Neuron (in vitro differentiated cells): Measurements from ENCODE around the gene SPTBN5.

ENCODE experiments used
- H2AFZ ChIP-seq: one replicate; pipeline ENCODE4 v1.6.1; 2013; ENCODE audit warnings: low read depth, mild to moderate bottlenecking, inconsistent platforms, low read length, moderate library complexity
- H3K27me3 ChIP-seq: one replicate; pipeline ENCODE4 v1.6.1; 2013; ENCODE audit warnings: low read length; ENCODE audit not compliant: insufficient read depth
- H3K36me3 ChIP-seq: one replicate; pipeline ENCODE4 v1.6.1; 2013; ENCODE audit warnings: low read length; ENCODE audit not compliant: insufficient read depth
- H3K4me1 ChIP-seq: one replicate; pipeline ENCODE4 v1.6.1; 2013; ENCODE audit warnings: low read length; ENCODE audit not compliant: insufficient read depth
- H3K4me3 ChIP-seq: 2 replicates; pipeline ENCODE4 v1.5.1; 2013; ENCODE audit warnings: mild to moderate bottlenecking, low read length, moderate library complexity
- H3K9me3 ChIP-seq: one replicate; pipeline ENCODE4 v1.6.1; 2013; ENCODE audit warnings: low read length

Gene SPTBN5

GRCh38 chr15:41893422-41894250 is at the start of gene SPTBN5:
TSS of gene SPTBN5 (minus strand) at chr15:41894053. CDS start at chr15:41893497, 556 bp downstream.
- peaks cover 2% of the 10 kb centered on the region for H3K4me1 ChIP-seq
- no peak within 1 kb of the TSS for H3K4me3 ChIP-seq
- H3K27me3 ChIP-seq: no peaks in the 10 kb centered on the region
- no peaks in the 10 kb centered on the region for H3K9me3 ChIP-seq
- H2AFZ ChIP-seq: no peak within 1 kb of the TSS
- no peaks in the 10 kb centered on the region for H3K36me3 ChIP-seq

DNA sequence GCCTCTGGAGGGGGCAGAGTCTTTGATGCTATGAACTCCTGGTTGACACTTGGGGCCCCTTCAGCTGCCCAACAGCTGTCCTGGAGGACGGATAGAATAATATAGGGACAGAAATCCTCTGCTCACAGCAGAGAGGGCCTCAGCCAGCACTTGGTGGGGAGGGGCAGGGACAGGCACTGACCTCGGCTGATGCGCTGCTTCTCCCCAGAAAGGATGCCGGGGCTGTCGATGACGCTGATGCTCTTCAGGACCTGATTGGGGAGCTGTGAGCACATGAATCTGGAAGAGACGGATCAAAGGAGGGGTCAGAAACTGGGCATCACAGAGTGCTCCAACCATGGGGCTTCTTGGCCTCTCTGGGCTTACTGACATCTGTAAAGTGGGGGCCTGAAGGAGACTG is 49.0 kb upstream of the SPTBN5 start:
- no peak overlapping the region for H2AFZ ChIP-seq
- H3K4me3 ChIP-seq: no peak overlapping the region
- H3K9me3 ChIP-seq: no peaks in the 10 kb centered on the region
- peaks cover 20% of the 10 kb centered on the region for H3K4me1 ChIP-seq
- H3K36me3 ChIP-seq: no peaks in the 10 kb centered on the region
- H3K27me3 ChIP-seq: no peaks in the 10 kb centered on the region

DNA sequence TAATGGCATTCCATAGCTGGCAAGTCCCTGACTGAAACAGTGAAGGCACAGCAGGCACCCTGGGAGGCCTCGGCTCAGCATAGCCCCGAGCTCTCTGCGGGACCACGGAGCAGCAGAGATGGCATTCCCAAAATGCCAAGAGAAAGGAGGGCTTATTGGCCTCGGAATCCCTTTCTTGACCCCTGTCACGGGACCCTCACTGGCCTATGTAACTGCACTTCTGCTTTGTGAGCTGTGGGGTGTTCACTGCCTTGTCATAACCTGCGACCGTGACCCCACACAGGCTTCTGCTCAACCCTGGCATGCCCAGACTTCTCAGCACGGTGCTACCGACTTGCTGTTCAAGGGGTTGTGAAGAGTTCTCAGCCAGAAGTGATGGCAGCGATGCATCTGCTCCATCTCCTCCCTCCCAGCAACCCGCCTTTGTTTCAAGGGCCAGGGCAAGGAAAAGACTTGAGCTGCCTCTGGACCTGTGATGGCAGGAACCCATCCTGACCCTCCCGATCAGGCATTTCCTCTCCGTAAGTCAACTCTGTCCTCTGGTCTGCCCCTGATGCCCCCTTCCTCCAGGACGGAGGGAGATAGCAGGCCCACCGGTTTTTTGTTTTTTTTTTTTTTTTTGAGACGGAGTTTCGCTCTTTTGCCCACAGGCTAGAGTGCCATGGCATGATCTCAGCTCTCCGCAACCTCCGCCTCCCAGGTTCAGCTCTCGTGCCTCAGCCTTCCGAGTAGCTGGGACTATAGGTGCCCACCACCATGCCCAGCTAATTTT is 48.0 kb upstream of the SPTBN5 start:
- H3K36me3 ChIP-seq: no peaks in the 10 kb centered on the region
- H2AFZ ChIP-seq: no peak overlapping the region
- no peaks in the 10 kb centered on the region for H3K27me3 ChIP-seq
- no peak overlapping the region for H3K4me3 ChIP-seq
- peaks cover 20% of the 10 kb centered on the region for H3K4me1 ChIP-seq
- H3K9me3 ChIP-seq: no peaks in the 10 kb centered on the region

GRCh38 chr15:41940441-41940857 is 46.6 kb upstream of the SPTBN5 start:
- Histone ChIP-seq H3K9me3 (no peaks in the 10 kb centered on the region), H3K4me1 (peaks cover 20% of the 10 kb centered on the region), H3K27me3 (no peaks in the 10 kb centered on the region), H3K4me3 (no peak overlapping the region), H2AFZ (no peak overlapping the region), H3K36me3 (no peaks in the 10 kb centered on the region)

DNA sequence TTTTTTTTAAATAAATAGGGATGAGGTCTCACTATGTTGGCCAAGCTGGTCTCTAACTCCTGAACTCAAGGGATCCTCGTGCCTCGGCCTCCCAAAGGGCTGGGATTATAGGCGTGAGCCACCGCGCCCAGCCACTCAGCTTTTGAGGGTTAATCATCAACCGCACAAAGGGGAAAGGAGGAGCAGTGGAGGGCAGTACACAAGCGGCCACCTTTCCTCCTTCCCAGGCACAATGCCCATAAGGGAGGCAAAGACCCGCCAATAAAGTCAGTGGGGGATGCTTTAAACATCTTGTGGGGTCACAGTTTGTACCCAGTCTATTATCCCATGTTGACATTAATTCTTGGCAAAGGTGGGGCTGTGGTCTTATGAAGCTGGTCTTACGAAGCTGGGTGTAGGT is 46.1 kb upstream of the SPTBN5 start:
- peaks cover 18% of the 10 kb centered on the region for H3K4me1 ChIP-seq
- H3K36me3 ChIP-seq: no peaks in the 10 kb centered on the region
- H3K9me3 ChIP-seq: no peaks in the 10 kb centered on the region
- H3K27me3 ChIP-seq: no peaks in the 10 kb centered on the region
- no peak overlapping the region for H2AFZ ChIP-seq
- no peak overlapping the region for H3K4me3 ChIP-seq

DNA sequence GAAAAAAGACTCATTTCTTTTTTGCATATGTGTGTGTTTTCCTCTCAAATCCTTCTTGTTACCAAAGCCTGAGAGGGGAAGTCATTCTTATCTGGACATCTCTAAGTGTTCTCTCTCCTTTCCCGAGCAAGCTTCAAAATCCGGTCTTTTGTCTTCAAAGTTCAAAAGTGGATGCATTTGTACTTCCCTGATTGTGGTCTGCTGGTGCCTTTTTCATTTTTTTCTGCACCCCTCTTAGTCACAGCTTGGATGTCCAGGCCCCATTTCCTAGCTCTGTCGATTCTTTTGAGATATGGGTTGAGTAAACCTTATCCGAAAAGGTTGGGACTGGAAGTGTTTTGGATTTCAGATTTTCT is 43.7 kb upstream of the SPTBN5 start:
- Histone ChIP-seq H2AFZ (no peak overlapping the region), H3K27me3 (no peaks in the 10 kb centered on the region), H3K9me3 (no peaks in the 10 kb centered on the region), H3K36me3 (no peaks in the 10 kb centered on the region), H3K4me3 (no peak overlapping the region), H3K4me1 (peaks cover 3% of the 10 kb centered on the region)

- Histone ChIP-seq H3K9me3 (no peaks in the 10 kb centered on the region), H3K4me1 (peaks cover 3% of the 10 kb centered on the region), H3K36me3 (no peaks in the 10 kb centered on the region), H3K4me3 (no peak overlapping the region), H3K27me3 (no peaks in the 10 kb centered on the region), H2AFZ (no peak overlapping the region)
Measured at GRCh38 chr15:41936649-41937567, 43.1 kb upstream of the SPTBN5 start.

GRCh38 chr15:41936155-41936554 is 42.3 kb upstream of the SPTBN5 start:
- no peak overlapping the region for H2AFZ ChIP-seq
- no peak overlapping the region for H3K4me3 ChIP-seq
- no peaks in the 10 kb centered on the region for H3K4me1 ChIP-seq

DNA sequence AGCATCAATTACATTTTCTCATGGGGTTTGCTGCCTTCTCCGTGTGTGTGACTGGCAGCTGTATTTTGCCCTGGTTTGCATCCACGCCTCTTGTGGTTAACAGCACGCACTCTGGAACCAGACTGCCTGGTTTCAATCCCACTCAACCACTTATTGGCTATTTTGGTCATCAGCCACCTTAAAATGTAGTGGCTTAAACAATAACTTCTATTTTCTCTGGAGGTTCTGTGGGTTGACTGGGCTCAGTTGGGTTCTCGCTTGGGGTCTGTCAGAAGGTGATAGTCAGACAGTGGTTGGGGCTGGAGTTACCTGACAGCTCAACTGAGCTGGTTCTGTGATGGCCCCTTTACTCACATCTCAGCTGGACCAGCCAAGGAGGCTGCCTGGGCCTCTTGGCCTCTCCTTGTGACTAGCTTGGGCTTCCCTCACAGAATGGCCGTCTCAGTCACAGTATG is 41.7 kb upstream of the SPTBN5 start:
- Histone ChIP-seq H2AFZ (no peak overlapping the region), H3K4me1 (no peaks in the 10 kb centered on the region), H3K27me3 (no peaks in the 10 kb centered on the region), H3K36me3 (no peaks in the 10 kb centered on the region), H3K4me3 (no peak overlapping the region), H3K9me3 (no peaks in the 10 kb centered on the region)

More at GRCh38 chr15:41936155-41936554, 42.3 kb upstream of the SPTBN5 start:
- Histone ChIP-seq H3K27me3 (no peaks in the 10 kb centered on the region), H3K36me3 (no peaks in the 10 kb centered on the region), H3K9me3 (no peaks in the 10 kb centered on the region)

DNA sequence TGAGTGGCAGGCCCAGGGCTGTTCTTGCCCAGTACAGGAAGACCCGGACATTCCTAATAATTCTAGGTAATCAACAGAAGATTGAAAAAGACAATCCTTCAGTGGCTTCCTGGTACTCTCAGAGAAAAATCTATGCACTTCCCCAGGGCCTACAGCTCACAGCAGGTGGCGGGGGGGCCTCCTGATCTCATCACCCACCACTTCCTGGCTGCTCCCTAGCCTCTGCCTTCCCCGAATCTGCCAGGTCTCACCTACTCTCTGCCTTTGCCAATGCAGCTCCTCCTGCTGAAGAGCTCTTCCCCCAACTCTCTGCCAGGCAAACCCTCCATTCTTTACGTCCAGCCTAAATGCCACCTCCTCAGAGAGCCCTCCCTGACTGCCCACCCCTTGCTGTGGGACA is 41.0 kb upstream of the SPTBN5 start:
- H3K27me3 ChIP-seq: no peaks in the 10 kb centered on the region
- H3K9me3 ChIP-seq: no peaks in the 10 kb centered on the region
- no peak overlapping the region for H2AFZ ChIP-seq
- no peaks in the 10 kb centered on the region for H3K36me3 ChIP-seq
- H3K4me1 ChIP-seq: no peaks in the 10 kb centered on the region
- H3K4me3 ChIP-seq: no peak overlapping the region

DNA sequence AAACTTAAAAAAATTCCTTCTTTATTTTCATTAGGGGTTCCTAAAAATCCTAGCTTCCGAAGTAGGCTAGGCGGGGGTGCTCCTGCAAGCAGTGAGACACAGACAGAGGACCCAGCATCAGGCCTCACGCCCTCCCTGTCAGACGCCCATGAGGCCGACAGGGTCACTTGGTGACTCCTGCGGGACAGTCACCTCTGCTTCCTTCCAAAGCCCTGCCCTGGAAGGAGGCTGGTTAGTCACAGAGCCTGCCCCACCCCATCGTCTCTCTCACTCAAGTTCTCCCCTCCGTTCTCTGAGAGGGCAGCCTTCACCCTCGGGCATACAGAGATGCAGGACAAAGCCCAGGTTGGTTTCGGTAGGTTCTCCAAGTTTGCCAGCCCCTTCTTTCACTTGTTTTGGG is 39.9 kb upstream of the SPTBN5 start:
- Histone ChIP-seq H3K4me3 (no peak overlapping the region), H3K9me3 (no peaks in the 10 kb centered on the region), H3K4me1 (no peaks in the 10 kb centered on the region), H3K27me3 (no peaks in the 10 kb centered on the region), H3K36me3 (no peaks in the 10 kb centered on the region), H2AFZ (no peak overlapping the region)

GRCh38 chr15:41933326-41933725 is 39.5 kb upstream of the SPTBN5 start:
- Histone ChIP-seq H3K36me3 (no peaks in the 10 kb centered on the region), H3K4me3 (no peak overlapping the region), H2AFZ (no peak overlapping the region), H3K27me3 (no peaks in the 10 kb centered on the region), H3K9me3 (no peaks in the 10 kb centered on the region), H3K4me1 (no peaks in the 10 kb centered on the region)
